Uterus (tissue), 4 donors: ENCODE results near the gene FAM162A. TPM values are rescaled to one million over a fixed set of nuclear protein-coding genes. Genes with fewer than 3 reads are reported as not detected.
"Not testable (repeated sequence)": the region's sequence is repeated elsewhere in the genome, so short reads cannot be mapped to it uniquely, and the experiment has no call there.

Source experiments
- DNase-seq, 2 donors: peaks; one replicate each; pipeline ENCODE4 v3.0.0-alpha.2; 2019 to 2020
- H3K27ac ChIP-seq, 2 donors: fragments of 200-600 bp; sonication (generic); 1 replicate in 1 of 2; 2 replicates in 1 of 2; pipeline ENCODE4 v1.5.1; 2016 to 2018
- H3K27me3 ChIP-seq, 2 donors: fragments of 200-600 bp; sonication (generic); one replicate each; pipeline ENCODE4 v1.5.1; 2018 to 2019; ENCODE audit warnings: control low read depth in 1 of 2
- H3K36me3 ChIP-seq, 2 donors: fragments of 200-600 bp; sonication (generic); one replicate each; pipeline ENCODE4 v1.5.1; 2019; ENCODE audit warnings: control low read depth in 1 of 2
- H3K4me1 ChIP-seq, 2 donors: fragments of 200-600 bp; sonication (generic); one replicate each; pipeline ENCODE4 v1.5.1; 2018 to 2019; ENCODE audit warnings: control low read depth in 1 of 2
- H3K4me3 ChIP-seq, 2 donors: fragments of 200-600 bp; sonication (generic); 1 replicate in 1 of 2; 2 replicates in 1 of 2; pipeline ENCODE4 v1.5.1; 2018 to 2019; ENCODE audit warnings: mild to moderate bottlenecking in 1 of 2
- H3K9me3 ChIP-seq, 2 donors: fragments of 200-600 bp; sonication (generic); one replicate each; pipeline ENCODE4 v1.5.1; 2019; ENCODE audit warnings: control low read depth in 1 of 2
- POLR2A ChIP-seq, 2 donors: fragments of 450-650 bp; IDR thresholded peaks; one replicate each; pipeline ENCODE4 v1.6.1; 2016; ENCODE audit warnings: antibody characterized with exemption in 2 of 2, mild to moderate bottlenecking in 1 of 2, moderate library complexity in 1 of 2
- intact Hi-C: fragments of 100-400 bp; cut with DNase I; formaldehyde crosslinking; loops from one replicate; pipeline ENCODE4 v1.15.1; 2023; ENCODE audit warnings: low total_unique reads
- total RNA-seq, 4 donors: library from RNA; depleted of rRNA in 3 of 4; stranded (reverse); fragments of >200 nt in 3 of 4; gene quantifications; one replicate each; pipeline versions ENCODE4 v1.1.0 to v1.2.4, GENCODE V29; 2014 to 2023
- TF ChIP-seq, protein P1 (sequence below), 4 experiments: fragments of 200-600 bp in 2 of 4; fragments of 450-650 bp in 2 of 4; sonication (generic) in 2 of 4; IDR thresholded peaks; one replicate each; pipeline ENCODE4 v1.5.1; 2016 to 2019; ENCODE audit warnings: antibody characterized with exemption in 4 of 4, mild to moderate bottlenecking in 2 of 4, moderate library complexity in 1 of 4
- donor health status: DM: yes; HTN: yes; CAD: no.

The FAM162A gene
- total RNA-seq, 4 donors from 2014 or later, result 17.6 to 99.9 (median 31.0) TPM

DNA sequence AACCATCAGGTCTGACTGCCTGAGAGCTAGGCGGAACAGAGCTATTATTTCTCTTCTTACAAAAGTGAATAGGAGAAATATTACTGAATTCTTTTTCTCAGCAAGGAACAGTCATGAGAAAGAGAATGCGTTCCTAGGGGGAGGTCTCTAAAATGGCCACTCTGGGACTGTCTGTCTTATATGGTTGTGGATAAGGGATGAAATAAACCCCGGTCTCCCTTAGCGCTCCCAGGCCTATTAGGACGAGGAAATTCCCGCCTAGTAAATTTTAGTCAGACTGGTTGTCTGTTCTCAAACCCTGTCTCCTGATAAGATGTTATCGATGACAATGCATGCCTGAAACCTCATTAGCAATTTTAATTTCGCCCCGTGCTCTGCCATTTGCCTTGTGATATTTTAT is 52.0 kb downstream of the FAM162A start:
- no peak for DNase-seq
- TF ChIP-seq POLR2A (IDR thresholded peaks at IDR 0.05), result no peak
- TF ChIP-seq, protein P1, sequence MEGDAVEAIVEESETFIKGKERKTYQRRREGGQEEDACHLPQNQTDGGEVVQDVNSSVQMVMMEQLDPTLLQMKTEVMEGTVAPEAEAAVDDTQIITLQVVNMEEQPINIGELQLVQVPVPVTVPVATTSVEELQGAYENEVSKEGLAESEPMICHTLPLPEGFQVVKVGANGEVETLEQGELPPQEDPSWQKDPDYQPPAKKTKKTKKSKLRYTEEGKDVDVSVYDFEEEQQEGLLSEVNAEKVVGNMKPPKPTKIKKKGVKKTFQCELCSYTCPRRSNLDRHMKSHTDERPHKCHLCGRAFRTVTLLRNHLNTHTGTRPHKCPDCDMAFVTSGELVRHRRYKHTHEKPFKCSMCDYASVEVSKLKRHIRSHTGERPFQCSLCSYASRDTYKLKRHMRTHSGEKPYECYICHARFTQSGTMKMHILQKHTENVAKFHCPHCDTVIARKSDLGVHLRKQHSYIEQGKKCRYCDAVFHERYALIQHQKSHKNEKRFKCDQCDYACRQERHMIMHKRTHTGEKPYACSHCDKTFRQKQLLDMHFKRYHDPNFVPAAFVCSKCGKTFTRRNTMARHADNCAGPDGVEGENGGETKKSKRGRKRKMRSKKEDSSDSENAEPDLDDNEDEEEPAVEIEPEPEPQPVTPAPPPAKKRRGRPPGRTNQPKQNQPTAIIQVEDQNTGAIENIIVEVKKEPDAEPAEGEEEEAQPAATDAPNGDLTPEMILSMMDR (IDR thresholded peaks at IDR 0.05), result no peak
- H3K27ac ChIP-seq, result no peak overlapping the region
- no peaks in the 10 kb centered on the region for H3K36me3 ChIP-seq
- H3K9me3 ChIP-seq, result peaks cover 0 to 5% of the 10 kb centered on the region in 2 donors
- no peak overlapping the region for H3K4me3 ChIP-seq
- intact Hi-C loops, result no loop called here
- H3K27me3 ChIP-seq, result no peaks in the 10 kb centered on the region
- no peaks in the 10 kb centered on the region for H3K4me1 ChIP-seq

DNA sequence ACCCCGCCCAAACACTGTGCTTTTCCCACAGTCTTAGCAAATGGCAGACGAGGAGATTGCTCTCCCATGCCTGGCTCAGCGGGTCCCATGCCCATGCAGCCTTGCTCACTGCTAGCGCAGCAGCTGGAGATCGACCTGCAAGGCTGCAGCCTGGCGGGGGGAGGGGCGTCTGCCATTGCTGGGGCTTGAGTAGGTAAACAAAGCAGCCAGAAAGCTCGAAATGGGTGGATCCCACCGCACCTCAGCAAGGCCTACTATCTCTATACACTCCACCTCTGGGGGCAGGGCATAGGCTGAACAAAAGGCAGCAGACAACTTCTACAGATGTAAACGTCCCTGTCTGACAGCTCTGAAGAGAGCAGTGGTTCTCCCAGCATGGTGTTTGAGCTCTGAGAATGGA is 59.1 kb downstream of the FAM162A start:
- Histone ChIP-seq H3K27ac (no peak overlapping the region), H3K4me1 (no peaks in the 10 kb centered on the region), H3K9me3 (no peaks in the 10 kb centered on the region), H3K4me3 (no peak overlapping the region), H3K27me3 (no peaks in the 10 kb centered on the region), H3K36me3 (no peaks in the 10 kb centered on the region)
- no peak for TF ChIP-seq POLR2A (IDR thresholded peaks at IDR 0.05)
- TF ChIP-seq, protein P1 (IDR thresholded peaks at IDR 0.05), result no peak
- DNase-seq, result no peak
- intact Hi-C loops, result no loop called here

GRCh38 chr3:122443762-122444490 is 59.9 kb downstream of the FAM162A start:
- not testable (repeated sequence) for H3K36me3 ChIP-seq, H3K27ac ChIP-seq, H3K27me3 ChIP-seq

DNA sequence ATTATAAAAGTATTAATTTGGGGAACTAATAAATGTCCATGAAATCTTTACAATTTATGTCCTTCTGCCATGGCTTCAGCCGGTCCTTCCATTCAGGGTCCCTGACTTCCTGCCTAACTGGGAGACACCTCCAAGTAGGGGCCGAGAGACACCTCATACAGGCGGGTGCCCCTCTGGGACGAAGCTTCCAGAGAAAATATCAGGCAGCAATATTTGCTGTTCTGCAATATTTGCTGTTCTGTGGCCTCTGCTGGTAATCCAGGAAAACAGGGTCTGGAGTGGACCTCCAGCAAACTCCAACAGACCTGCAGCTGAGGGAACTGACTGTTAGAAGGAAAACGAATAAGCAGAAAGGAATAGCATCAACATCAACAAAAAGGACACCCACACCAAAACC is 60.5 kb downstream of the FAM162A start:
- H3K27me3 ChIP-seq, intact Hi-C loops, H3K36me3 ChIP-seq, H3K27ac ChIP-seq, H3K9me3 ChIP-seq, H3K4me1 ChIP-seq, DNase-seq, H3K4me3 ChIP-seq: not testable (repeated sequence)

More at GRCh38 chr3:122443762-122444490, 59.9 kb downstream of the FAM162A start:
- H3K4me3 ChIP-seq, H3K4me1 ChIP-seq, H3K9me3 ChIP-seq, intact Hi-C loops, DNase-seq: not testable (repeated sequence)

GRCh38 chr3:122448218-122448617 is 64.2 kb downstream of the FAM162A start:
- H3K36me3 ChIP-seq, H3K9me3 ChIP-seq, DNase-seq, H3K27ac ChIP-seq, intact Hi-C loops, H3K4me3 ChIP-seq, H3K4me1 ChIP-seq, H3K27me3 ChIP-seq: not testable (repeated sequence)

- Histone ChIP-seq H3K9me3 (no peaks in the 10 kb centered on the region), H3K36me3 (no peaks in the 10 kb centered on the region), H3K4me3 (no peak overlapping the region), H3K27ac (no peak overlapping the region), H3K4me1 (no peaks in the 10 kb centered on the region), H3K27me3 (no peaks in the 10 kb centered on the region)
- intact Hi-C loops, result no loop called here
- no peak for DNase-seq
- TF ChIP-seq, protein P1 (IDR thresholded peaks at IDR 0.05), result no peak
- TF ChIP-seq POLR2A (IDR thresholded peaks at IDR 0.05), result no peak
These were observed 67.4 kb downstream of the FAM162A start for GRCh38 chr3:122451371-122451770.

- H3K4me1 ChIP-seq, result no peaks in the 10 kb centered on the region
- H3K36me3 ChIP-seq, result no peaks in the 10 kb centered on the region
- no peaks in the 10 kb centered on the region for H3K9me3 ChIP-seq
- H3K4me3 ChIP-seq, result no peak overlapping the region
- H3K27ac ChIP-seq, result no peak overlapping the region
- intact Hi-C loops, result no loop called here
- no peaks in the 10 kb centered on the region for H3K27me3 ChIP-seq
- no peak for TF ChIP-seq POLR2A (IDR thresholded peaks at IDR 0.05)
- TF ChIP-seq, protein P1 (IDR thresholded peaks at IDR 0.05), result no peak
- DNase-seq, result no peak
These were observed 72.1 kb downstream of the FAM162A start for GRCh38 chr3:122456074-122456473.
